Choroid plexus epithelial cell (primary cell): ENCODE results near the gene C1QBP.
"Not testable (repeated sequence)": the region's sequence is repeated elsewhere in the genome, so short reads cannot be mapped to it uniquely, and the experiment has no call there.

Source experiments
- DNase-seq: peaks from one replicate; pipeline ENCODE4 v3.0.0-alpha.2; 2010; ENCODE audit warnings: low read depth
- H3K4me3 ChIP-seq: 2 replicates; pipeline ENCODE4 v1.5.1; 2011; ENCODE audit warnings: low read depth, mild to moderate bottlenecking, control low read depth, low read length, moderate library complexity
- TF ChIP-seq, protein P1 (sequence below): conservative IDR thresholded peaks from 2 replicates; pipeline ENCODE4 v1.5.1; 2011; ENCODE audit warnings: low read depth, mild to moderate bottlenecking, control low read depth, inconsistent platforms, low read length, moderate library complexity

C1QBP gene

GRCh38 chr17:5431949-5432556 is 6.9 kb downstream of the C1QBP start:
- no peak overlapping the region for H3K4me3 ChIP-seq
- TF ChIP-seq, protein P1, sequence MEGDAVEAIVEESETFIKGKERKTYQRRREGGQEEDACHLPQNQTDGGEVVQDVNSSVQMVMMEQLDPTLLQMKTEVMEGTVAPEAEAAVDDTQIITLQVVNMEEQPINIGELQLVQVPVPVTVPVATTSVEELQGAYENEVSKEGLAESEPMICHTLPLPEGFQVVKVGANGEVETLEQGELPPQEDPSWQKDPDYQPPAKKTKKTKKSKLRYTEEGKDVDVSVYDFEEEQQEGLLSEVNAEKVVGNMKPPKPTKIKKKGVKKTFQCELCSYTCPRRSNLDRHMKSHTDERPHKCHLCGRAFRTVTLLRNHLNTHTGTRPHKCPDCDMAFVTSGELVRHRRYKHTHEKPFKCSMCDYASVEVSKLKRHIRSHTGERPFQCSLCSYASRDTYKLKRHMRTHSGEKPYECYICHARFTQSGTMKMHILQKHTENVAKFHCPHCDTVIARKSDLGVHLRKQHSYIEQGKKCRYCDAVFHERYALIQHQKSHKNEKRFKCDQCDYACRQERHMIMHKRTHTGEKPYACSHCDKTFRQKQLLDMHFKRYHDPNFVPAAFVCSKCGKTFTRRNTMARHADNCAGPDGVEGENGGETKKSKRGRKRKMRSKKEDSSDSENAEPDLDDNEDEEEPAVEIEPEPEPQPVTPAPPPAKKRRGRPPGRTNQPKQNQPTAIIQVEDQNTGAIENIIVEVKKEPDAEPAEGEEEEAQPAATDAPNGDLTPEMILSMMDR = no peak
- no peak for DNase-seq

GRCh38 chr17:5431234-5431633 is 7.7 kb downstream of the C1QBP start:
- TF ChIP-seq, protein P1 = peak; percentile 2
- not testable (repeated sequence) for H3K4me3 ChIP-seq, DNase-seq

GRCh38 chr17:5430413-5430999 is 8.4 kb downstream of the C1QBP start:
- TF ChIP-seq, protein P1 = no peak
- H3K4me3 ChIP-seq = no peak overlapping the region
- DNase-seq = no peak

DNA sequence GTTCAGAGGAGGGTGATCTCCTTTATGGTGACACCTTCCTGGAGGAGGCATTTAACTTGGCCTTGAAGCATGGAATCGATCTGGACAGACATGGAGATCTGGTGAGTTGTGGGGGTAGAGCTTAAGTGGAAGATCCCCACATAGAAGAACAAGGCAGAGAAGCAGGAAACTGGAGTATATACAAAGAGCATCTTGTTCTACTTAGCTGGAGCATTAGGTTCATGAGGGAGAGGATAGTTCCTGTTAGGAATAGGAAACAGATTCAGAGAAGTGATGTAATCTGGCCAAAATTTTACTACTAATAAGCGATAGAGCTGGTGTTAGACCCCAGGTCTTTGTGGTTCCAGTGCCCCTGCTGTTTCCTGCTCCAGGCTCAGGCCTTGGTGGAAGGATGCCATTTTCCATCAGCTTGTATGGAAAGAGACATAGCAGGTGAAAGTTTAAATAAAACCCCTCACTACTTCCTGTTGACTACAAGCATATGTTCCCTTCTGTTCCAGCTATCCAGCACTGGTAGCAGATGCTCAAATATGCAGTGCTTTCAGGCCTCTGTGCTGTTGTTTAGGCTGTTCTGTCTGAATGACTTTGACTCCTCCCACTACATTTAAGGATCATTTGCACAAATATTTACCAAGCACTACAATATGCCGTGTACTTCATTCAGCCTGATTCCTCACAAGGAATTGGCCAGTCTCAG is 9.6 kb downstream of the C1QBP start:
- DNase-seq = peak; percentile 59
- no peak overlapping the region for H3K4me3 ChIP-seq
- TF ChIP-seq, protein P1 = no peak

GRCh38 chr17:5425826-5426225 is 13.1 kb downstream of the C1QBP start:
- TF ChIP-seq, protein P1 = no peak
- no peak overlapping the region for H3K4me3 ChIP-seq
- no peak for DNase-seq

DNA sequence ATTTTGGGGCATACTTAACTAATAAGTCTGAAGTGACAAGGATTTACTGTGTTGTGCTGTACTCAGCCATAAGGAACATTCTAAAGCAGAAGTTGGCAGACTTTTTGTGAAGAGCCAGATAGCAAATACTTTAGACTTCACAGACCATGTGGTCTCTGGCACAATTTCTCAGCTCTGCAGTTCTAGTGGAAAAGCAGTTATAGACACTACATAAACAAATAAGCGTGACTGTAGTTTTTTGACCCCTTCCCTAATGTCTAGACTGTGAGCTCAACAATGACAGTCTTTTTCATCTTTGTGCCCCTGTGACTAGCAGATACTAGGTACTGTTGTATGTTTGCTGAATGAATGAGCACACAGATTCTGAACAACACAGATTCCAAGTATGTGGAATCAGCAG is 14.0 kb downstream of the C1QBP start:
- TF ChIP-seq, protein P1 = no peak
- DNase-seq = no peak
- H3K4me3 ChIP-seq = no peak overlapping the region
